Peyer's patch (tissue), 4 donors: Measurements from ENCODE around the gene GSTM2.

Experiments used
- POLR2A ChIP-seq, 2 donors: fragments of 450-650 bp; IDR thresholded peaks; one replicate each; pipeline ENCODE4 v1.5.1; 2017; ENCODE audit warnings: antibody characterized with exemption in 2 of 2, mild to moderate bottlenecking in 2 of 2, moderate library complexity in 2 of 2
- TF ChIP-seq, protein P1 (sequence below), 6 experiments: fragments of 450-650 bp in 4 of 6; fragments of 200-600 bp in 2 of 6; sonication (generic) in 1 of 6; IDR thresholded peaks; one replicate each; pipeline ENCODE4 v1.5.1; 2017 to 2019; ENCODE audit warnings: antibody characterized with exemption in 6 of 6, mild to moderate bottlenecking in 3 of 6, moderate library complexity in 1 of 6

DNA sequence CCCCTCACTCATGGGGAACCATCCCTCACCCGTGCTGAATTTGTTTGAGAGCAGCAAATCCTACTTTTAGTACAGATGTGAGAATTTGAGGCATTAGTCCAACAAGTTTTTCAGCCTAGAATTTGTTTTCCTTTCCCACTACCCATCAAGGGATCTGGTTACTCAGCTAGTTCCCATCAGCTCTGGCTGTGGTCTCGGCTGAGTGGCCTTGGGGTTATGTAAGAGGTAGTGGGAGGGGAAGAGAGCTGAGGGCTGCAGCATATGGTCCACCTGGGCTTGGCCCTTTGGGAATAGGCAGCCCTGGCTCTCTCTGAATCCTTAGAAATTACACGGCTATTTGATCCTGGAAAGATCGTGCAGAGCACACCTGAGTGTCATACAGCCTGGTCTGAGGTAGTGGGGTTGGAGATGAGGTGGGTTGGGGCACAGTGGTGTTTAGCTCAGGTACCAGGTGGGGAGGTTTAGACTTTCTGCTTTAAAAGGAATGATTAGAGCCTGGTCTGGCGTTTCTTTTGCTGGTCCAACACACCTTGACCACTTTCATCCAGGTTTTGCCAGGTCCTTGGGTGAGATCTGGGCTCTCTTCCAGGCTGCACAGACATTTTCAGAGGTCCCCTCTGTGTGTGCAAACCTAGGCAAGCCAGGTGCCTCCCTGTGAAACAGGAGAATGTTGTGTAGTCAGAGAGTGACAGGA lies 7.7 kb upstream of the GSTM2 start:
- TF ChIP-seq, protein P1, sequence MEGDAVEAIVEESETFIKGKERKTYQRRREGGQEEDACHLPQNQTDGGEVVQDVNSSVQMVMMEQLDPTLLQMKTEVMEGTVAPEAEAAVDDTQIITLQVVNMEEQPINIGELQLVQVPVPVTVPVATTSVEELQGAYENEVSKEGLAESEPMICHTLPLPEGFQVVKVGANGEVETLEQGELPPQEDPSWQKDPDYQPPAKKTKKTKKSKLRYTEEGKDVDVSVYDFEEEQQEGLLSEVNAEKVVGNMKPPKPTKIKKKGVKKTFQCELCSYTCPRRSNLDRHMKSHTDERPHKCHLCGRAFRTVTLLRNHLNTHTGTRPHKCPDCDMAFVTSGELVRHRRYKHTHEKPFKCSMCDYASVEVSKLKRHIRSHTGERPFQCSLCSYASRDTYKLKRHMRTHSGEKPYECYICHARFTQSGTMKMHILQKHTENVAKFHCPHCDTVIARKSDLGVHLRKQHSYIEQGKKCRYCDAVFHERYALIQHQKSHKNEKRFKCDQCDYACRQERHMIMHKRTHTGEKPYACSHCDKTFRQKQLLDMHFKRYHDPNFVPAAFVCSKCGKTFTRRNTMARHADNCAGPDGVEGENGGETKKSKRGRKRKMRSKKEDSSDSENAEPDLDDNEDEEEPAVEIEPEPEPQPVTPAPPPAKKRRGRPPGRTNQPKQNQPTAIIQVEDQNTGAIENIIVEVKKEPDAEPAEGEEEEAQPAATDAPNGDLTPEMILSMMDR (IDR thresholded peaks at IDR 0.05): no peak
- no peak for TF ChIP-seq POLR2A (IDR thresholded peaks at IDR 0.05)
